Adrenal gland (tissue), 12 donors: Measurements from ENCODE around the gene EDARADD. TPM values are rescaled to one million over a fixed set of nuclear protein-coding genes. Genes with fewer than 3 reads are reported as not detected.
A peak's percentile ranks its signal among the peaks of the same experiment; 100 is the strongest.

Experiments
- DNase-seq, 7 donors: peaks; one replicate each; pipeline ENCODE4 v3.0.0-alpha.2; 2019 to 2020
- H3K27ac ChIP-seq, 5 donors: fragments of 200-600 bp; sonication (generic) in 4 of 5; 1 replicate in 3 of 5; 2 replicates in 2 of 5; pipeline versions ENCODE4 v1.5.1 to v1.8.0; 2016 to 2020; ENCODE audit warnings: mild to moderate bottlenecking in 1 of 5
- H3K27me3 ChIP-seq: fragments of 200-600 bp; 2 replicates; pipeline ENCODE4 v1.8.0; 2021
- H3K36me3 ChIP-seq, 2 donors: fragments of 200-600 bp; replicated peaks in 1 of 2; 1 replicate in 1 of 2; 2 replicates in 1 of 2; pipeline versions ENCODE4 v1.5.1 to v1.8.0; 2018 to 2022
- H3K4me1 ChIP-seq, 2 donors: fragments of 200-600 bp; replicated peaks in 1 of 2; 1 replicate in 1 of 2; 2 replicates in 1 of 2; pipeline versions ENCODE4 v1.5.1 to v1.8.0; 2018 to 2021
- H3K4me3 ChIP-seq, 4 donors: fragments of 200-600 bp; sonication (generic) in 3 of 4; one replicate each; pipeline ENCODE4 v1.5.1; 2016 to 2018
- H3K9me3 ChIP-seq, 3 donors: fragments of 200-600 bp; sonication (generic) in 1 of 3; replicated peaks in 1 of 3; 1 replicate in 2 of 3; 2 replicates in 1 of 3; pipeline versions ENCODE4 v1.5.1 to v1.8.0; 2016 to 2021
- POLR2A ChIP-seq, 2 donors: fragments of 450-650 bp; IDR thresholded peaks; one replicate each; pipeline ENCODE4 v1.6.1; 2017; ENCODE audit warnings: antibody characterized with exemption in 2 of 2, mild to moderate bottlenecking in 2 of 2, moderate library complexity in 1 of 2
- WGBS, 4 donors: extraction: QIAGEN DNeasy Blood & Tissue Kit in 2 of 4; methylation state at CpG; one replicate each; pipeline versions ENCODE4 v1.1.5 to v1.1.7; 2013 to 2017; 5-methylcytosine and 5-hydroxymethylcytosine counted together
- intact Hi-C, 2 donors: fragments of 100-400 bp; cut with DNase I; formaldehyde crosslinking; loops; one replicate each; pipeline versions ENCODE4 v1.14.1 to v1.15.0; 2022 to 2023
- polyA plus RNA-seq, 3 donors: library from polyadenylated mRNA; stranded (reverse); fragments of 200-250 nt in 2 of 3; fragments of 350-450 nt in 1 of 3; fragmentation: Illumina TruSeq in 1 of 3; extraction: RNeasy Lipid Tissue Mini Kit (QIAGEN cat#74804) in 1 of 3; gene quantifications; one replicate each; pipeline ENCODE4 v1.2.3, GENCODE V29; 2013 to 2014
- total RNA-seq, 9 donors: library from RNA; depleted of rRNA in 4 of 9; stranded (reverse); fragments of >200 nt in 4 of 9; fragments of 120-200 nt in 1 of 9; fragmentation: NEBNext Ultra II Directional in 1 of 9; extraction: Animal tissue kit (Norgen Biotek cat#: 25700) in 1 of 9; gene quantifications; one replicate each; pipeline versions ENCODE4 v1.1.0 to v1.2.4, GENCODE V29; 2013 to 2023
- TF ChIP-seq, protein P1 (sequence below), 6 experiments: fragments of 450-650 bp in 4 of 6; fragments of 200-600 bp in 2 of 6; sonication (generic) in 1 of 6; IDR thresholded peaks; 1 replicate in 5 of 6; 2 replicates in 1 of 6; pipeline versions ENCODE4 v1.5.1 to v1.8.0; 2016 to 2021; ENCODE audit warnings: antibody characterized with exemption in 6 of 6, mild to moderate bottlenecking in 2 of 6, moderate library complexity in 1 of 6
- donor health status: healthy with polysubstance abuse.
- donor health status: Bipolar disorder and iron deficiency.
- donor health status: DM: yes; HTN: yes; CAD: no.
- donor health status: DM: no; HTN: no; CAD: no.
- donor health status: DM: no; HTN: no; CAD: no.
- donor health status: DM: yes; HTN: yes; CAD: no.

The EDARADD gene
- total and polyA plus RNA-seq, 12 donors = 0.03 to 1.2 (median 0.27) TPM; not detected in 1

GRCh38 chr1:236520445-236521005 is 126.4 kb downstream of the EDARADD start:
- intact Hi-C loops = no loop called here
- Histone ChIP-seq H3K36me3 (no peaks in the 10 kb centered on the region), H3K9me3 (no peaks in the 10 kb centered on the region), H3K27ac (no peak overlapping the region), H3K4me1 (peaks cover 4 to 10% of the 10 kb centered on the region in 2 donors), H3K4me3 (no peak overlapping the region), H3K27me3 (no peaks in the 10 kb centered on the region)
- 61 to 77% (median 69%) methylated on average over 4 of the region's 4 CpGs for WGBS, 4 donors
- TF ChIP-seq, protein P1, sequence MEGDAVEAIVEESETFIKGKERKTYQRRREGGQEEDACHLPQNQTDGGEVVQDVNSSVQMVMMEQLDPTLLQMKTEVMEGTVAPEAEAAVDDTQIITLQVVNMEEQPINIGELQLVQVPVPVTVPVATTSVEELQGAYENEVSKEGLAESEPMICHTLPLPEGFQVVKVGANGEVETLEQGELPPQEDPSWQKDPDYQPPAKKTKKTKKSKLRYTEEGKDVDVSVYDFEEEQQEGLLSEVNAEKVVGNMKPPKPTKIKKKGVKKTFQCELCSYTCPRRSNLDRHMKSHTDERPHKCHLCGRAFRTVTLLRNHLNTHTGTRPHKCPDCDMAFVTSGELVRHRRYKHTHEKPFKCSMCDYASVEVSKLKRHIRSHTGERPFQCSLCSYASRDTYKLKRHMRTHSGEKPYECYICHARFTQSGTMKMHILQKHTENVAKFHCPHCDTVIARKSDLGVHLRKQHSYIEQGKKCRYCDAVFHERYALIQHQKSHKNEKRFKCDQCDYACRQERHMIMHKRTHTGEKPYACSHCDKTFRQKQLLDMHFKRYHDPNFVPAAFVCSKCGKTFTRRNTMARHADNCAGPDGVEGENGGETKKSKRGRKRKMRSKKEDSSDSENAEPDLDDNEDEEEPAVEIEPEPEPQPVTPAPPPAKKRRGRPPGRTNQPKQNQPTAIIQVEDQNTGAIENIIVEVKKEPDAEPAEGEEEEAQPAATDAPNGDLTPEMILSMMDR (IDR thresholded peaks at IDR 0.05) = no peak
- TF ChIP-seq POLR2A (IDR thresholded peaks at IDR 0.05) = no peak
- DNase-seq = no peak

DNA sequence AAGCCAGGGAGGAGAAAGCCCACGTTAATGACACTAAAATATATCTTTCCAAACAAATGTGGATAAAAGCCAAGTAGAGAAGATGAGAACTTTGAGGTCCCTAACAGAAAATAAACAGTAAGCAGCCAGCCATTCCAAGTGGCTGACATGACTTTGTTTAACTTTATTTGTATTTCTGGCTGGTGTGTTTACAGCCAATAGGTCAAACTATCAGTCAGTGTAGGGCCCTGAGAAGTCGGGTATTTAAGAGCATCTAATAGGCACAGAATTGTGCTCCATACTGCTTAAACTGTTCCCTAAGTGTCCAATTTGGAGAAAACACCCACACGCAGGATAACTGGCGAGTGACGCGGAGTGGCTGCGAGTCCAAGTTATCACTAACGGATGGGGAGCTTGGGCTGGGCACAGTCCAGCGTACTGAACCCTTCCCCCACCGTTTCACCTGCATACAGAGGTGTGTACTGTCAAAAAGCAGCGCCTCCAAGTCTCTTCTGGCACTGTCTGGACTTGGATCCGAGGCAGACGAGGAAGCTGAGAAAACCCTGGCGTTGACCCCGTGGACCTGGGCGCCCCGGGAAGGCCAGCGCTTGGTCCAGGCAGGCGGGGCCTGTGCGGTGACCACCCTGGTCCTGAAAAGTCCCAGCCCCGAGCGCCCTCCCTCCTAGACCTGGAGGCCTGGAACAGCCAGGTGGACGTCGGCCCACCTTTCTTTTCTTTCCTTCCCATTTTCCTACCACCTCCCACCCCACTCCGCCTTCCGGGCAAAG is 129.0 kb downstream of the EDARADD start:
- intact Hi-C loops = no loop called here
- H3K27me3 ChIP-seq = no peaks in the 10 kb centered on the region
- H3K9me3 ChIP-seq = no peaks in the 10 kb centered on the region
- peak overlapping the region; percentile 81 to 98 (median 84) for H3K27ac ChIP-seq
- TF ChIP-seq, protein P1 (IDR thresholded peaks at IDR 0.05) = no peak
- no peak for TF ChIP-seq POLR2A (IDR thresholded peaks at IDR 0.05)
- WGBS, 4 donors = 22 to 33% (median 27%) methylated on average over 25 to 26 of the region's 26 CpGs
- DNase-seq = peak in 3 of 7 donors; percentile 21 to 59 (median 33)
- peak overlapping the region; percentile 19 to 97 (median 94) for H3K4me3 ChIP-seq
- peaks cover 0 to 19% of the 10 kb centered on the region in 2 donors for H3K36me3 ChIP-seq
- peaks cover 4 to 10% of the 10 kb centered on the region in 2 donors for H3K4me1 ChIP-seq

GRCh38 chr1:236523704-236524141 is 129.6 kb downstream of the EDARADD start, which contains the start of gene LGALS8:
LGALS8 (plus strand) TSS chr1:236523982; CDS start chr1:236526071, 2,089 bp downstream.
- DNase-seq = peak; percentile 84 to 94 (median 90)
- Histone ChIP-seq H3K27ac (peak within 1 kb of the TSS; percentile 81 to 98 (median 84)), H3K27me3 (no peaks in the 10 kb centered on the region), H3K4me1 (peaks cover 4 to 10% of the 10 kb centered on the region in 2 donors), H3K4me3 (peak within 1 kb of the TSS; percentile 19 to 97 (median 94)), H3K9me3 (no peaks in the 10 kb centered on the region), H3K36me3 (peaks cover 0 to 19% of the 10 kb centered on the region in 2 donors)
- TF ChIP-seq POLR2A (IDR thresholded peaks at IDR 0.05) = peak; percentile 20 to 61
- TF ChIP-seq, protein P1 (IDR thresholded peaks at IDR 0.05) = peak in 1 of 6 experiments; percentile 7
- intact Hi-C loops = no loop called here
- 0 to 1% (median 0%) methylated on average over 2 to 35 of the region's 35 CpGs for WGBS, 4 donors

GRCh38 chr1:236524142-236524894 is 130.2 kb downstream of the EDARADD start:
- peak; percentile 34 to 68 (median 63) for DNase-seq
- H3K4me1 ChIP-seq = peaks cover 4 to 10% of the 10 kb centered on the region in 2 donors
- H3K4me3 ChIP-seq = peak overlapping the region; percentile 19 to 97 (median 94)
- H3K27ac ChIP-seq = peak overlapping the region; percentile 81 to 98 (median 84)
- no peaks in the 10 kb centered on the region for H3K9me3 ChIP-seq
- WGBS, 4 donors = 0 to 1% (median 0%) methylated on average over 13 to 32 of the region's 32 CpGs
- peaks cover 0 to 19% of the 10 kb centered on the region in 2 donors for H3K36me3 ChIP-seq
- no peaks in the 10 kb centered on the region for H3K27me3 ChIP-seq
- intact Hi-C loops = no loop called here
- no peak for TF ChIP-seq POLR2A (IDR thresholded peaks at IDR 0.05)
- TF ChIP-seq, protein P1 (IDR thresholded peaks at IDR 0.05) = no peak
